ENCODE data around the gene KIAA1671.

Gene KIAA1671

DNA sequence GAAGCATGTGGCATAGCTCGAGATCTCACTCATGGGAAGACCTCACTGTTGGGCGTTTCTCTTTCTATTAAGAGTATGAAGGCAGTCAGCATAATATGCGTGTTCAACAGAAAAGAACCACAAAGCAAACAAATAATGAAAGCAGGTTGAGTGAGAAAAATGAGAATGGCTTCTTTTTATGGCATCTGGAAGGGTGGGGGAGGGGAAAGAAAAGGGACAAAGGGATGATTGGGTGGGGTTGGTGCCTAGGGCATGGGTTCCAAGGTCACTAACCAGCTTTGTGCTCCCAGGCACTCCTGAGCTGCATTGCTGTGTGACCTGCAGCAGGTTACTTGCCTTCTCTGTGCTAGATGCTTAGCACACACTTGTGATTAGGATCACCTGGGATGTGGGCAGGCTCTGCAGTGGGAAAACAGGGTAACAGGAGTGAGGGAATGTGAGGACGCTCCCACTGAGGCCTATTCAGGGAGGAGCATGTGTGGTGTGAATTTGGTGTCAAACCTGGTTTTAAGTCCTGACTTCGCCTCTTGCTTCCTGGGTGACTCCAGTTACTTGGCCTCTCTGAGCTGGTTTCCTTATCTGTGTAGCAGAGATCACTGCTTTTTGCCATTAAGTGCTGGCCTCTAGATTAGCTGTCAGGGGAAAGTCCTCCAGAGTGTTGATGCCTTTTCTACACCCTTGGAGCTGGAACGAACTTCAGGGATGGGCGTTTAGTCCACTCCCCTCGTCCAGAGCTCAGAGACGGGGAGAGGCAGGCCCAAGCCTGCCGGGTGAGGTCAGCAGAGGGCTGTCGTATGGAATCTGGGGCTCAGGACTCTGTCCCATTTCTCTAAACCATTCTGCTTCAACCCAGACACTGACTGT lies 74.8 kb downstream of the KIAA1671 start:
- H3K9me3 ChIP-seq (ENCODE audit: low read length) = no peaks in the 10 kb centered on the region
- H3K27ac ChIP-seq (ENCODE audit: low read depth, low read length, poor library complexity, severe bottlenecking) = no peak overlapping the region
- no peak overlapping the region for H3K4me3 ChIP-seq (ENCODE audit: low read depth, low read length, poor library complexity, severe bottlenecking)
- H3K4me2 ChIP-seq (ENCODE audit: low read length) = no peak overlapping the region
- H3K79me2 ChIP-seq (ENCODE audit: insufficient read depth, low read length) = no peaks in the 10 kb centered on the region
- 0 out of 2 replicates have a peak, but pooled peaks cover 7% of the 10 kb centered on the region for H3K27me3 ChIP-seq (ENCODE audit: insufficient read depth, low read length)
- no peaks in the 10 kb centered on the region for H3K9me2 ChIP-seq (ENCODE audit: low read depth, low read length)
- no peaks in the 10 kb centered on the region for H4K20me1 ChIP-seq (ENCODE audit: insufficient read depth, low read length)
- no peaks in the 10 kb centered on the region for H3F3A ChIP-seq (ENCODE audit: insufficient read depth, low read length)
- H3K9ac ChIP-seq (ENCODE audit: low read length) = no peak overlapping the region
- TF ChIP-seq EZH2 (IDR thresholded peaks at IDR 0.05; ENCODE audit: borderline replicate concordance, low read length) = no peak
- TF ChIP-seq, protein P1, sequence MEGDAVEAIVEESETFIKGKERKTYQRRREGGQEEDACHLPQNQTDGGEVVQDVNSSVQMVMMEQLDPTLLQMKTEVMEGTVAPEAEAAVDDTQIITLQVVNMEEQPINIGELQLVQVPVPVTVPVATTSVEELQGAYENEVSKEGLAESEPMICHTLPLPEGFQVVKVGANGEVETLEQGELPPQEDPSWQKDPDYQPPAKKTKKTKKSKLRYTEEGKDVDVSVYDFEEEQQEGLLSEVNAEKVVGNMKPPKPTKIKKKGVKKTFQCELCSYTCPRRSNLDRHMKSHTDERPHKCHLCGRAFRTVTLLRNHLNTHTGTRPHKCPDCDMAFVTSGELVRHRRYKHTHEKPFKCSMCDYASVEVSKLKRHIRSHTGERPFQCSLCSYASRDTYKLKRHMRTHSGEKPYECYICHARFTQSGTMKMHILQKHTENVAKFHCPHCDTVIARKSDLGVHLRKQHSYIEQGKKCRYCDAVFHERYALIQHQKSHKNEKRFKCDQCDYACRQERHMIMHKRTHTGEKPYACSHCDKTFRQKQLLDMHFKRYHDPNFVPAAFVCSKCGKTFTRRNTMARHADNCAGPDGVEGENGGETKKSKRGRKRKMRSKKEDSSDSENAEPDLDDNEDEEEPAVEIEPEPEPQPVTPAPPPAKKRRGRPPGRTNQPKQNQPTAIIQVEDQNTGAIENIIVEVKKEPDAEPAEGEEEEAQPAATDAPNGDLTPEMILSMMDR (IDR thresholded peaks at IDR 0.05; ENCODE audit: low read length) = no peak
- H2AFZ ChIP-seq (ENCODE audit: low read length) = no peak overlapping the region
- no peaks in the 10 kb centered on the region for H3K36me3 ChIP-seq (ENCODE audit: insufficient read depth, low read length)
- no peaks in the 10 kb centered on the region for H3K4me1 ChIP-seq (ENCODE audit: insufficient read depth, low read length, severe bottlenecking)

DNA sequence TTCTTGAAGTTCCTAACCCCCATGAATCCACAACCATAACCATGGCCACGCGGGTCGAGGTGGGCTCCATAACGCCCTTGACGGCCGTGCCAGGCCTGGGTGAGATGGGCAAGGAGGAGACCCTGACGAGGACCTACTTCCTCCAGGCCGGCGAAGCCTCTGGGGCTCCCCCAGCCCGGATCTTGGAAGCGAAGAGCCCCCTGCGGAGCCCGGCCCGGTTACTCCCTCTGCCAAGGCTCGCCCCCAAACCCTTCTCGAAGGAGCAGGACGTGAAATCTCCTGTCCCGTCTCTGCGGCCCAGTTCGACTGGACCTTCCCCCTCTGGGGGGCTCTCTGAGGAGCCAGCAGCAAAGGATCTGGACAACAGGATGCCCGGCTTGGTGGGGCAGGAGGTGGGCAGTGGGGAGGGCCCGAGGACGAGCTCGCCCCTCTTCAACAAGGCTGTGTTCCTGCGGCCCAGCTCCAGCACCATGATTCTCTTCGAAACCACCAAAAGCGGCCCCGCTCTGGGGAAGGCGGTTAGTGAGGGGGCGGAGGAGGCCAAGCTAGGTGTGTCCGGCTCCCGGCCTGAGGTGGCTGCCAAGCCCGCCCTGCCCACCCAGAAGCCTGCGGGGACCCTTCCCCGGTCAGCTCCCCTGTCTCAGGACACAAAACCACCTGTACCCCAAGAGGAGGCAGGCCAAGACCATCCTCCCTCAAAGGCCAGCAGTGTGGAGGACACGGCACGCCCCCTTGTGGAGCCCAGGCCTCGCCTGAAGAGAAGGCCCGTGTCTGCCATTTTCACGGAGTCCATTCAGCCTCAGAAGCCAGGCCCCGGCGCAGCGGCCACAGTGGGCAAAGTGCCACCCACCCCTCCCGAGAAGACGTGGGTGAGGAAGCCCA lies 75.7 kb downstream of the KIAA1671 start:
- H4K20me1 ChIP-seq (ENCODE audit: insufficient read depth, low read length) = no peaks in the 10 kb centered on the region

DNA sequence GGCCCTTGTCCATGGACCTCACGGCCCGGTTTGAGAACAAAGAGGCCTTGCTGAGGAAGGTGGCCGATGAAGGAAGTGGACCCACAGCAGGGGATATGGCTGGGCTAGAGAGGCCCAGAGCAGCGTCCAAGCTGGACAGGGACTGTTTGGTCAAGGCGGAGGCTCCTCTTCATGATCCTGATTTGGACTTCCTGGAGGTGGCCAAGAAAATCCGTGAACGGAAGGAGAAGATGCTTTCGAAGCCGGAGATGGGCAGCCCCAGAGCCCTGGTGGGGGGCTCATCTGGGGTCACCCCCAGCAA lies 76.3 kb downstream of the KIAA1671 start:
- Histone ChIP-seq H3K4me2 (ENCODE audit: low read length) (no peak overlapping the region), H2AFZ (ENCODE audit: low read length) (no peak overlapping the region), H3K36me3 (ENCODE audit: insufficient read depth, low read length) (no peaks in the 10 kb centered on the region), H3K27me3 (ENCODE audit: insufficient read depth, low read length) (0 out of 2 replicates have a peak, but pooled peaks cover 7% of the 10 kb centered on the region), H3K9me2 (ENCODE audit: low read depth, low read length) (no peaks in the 10 kb centered on the region), H3K4me3 (ENCODE audit: low read depth, low read length, poor library complexity, severe bottlenecking) (no peak overlapping the region), H3K4me1 (ENCODE audit: insufficient read depth, low read length, severe bottlenecking) (no peaks in the 10 kb centered on the region), H3K27ac (ENCODE audit: low read depth, low read length, poor library complexity, severe bottlenecking) (no peak overlapping the region), H3K9ac (ENCODE audit: low read length) (no peak overlapping the region), H3F3A (ENCODE audit: insufficient read depth, low read length) (no peaks in the 10 kb centered on the region), H3K79me2 (ENCODE audit: insufficient read depth, low read length) (no peaks in the 10 kb centered on the region), H3K9me3 (ENCODE audit: low read length) (no peaks in the 10 kb centered on the region), H4K20me1 (ENCODE audit: insufficient read depth, low read length) (no peaks in the 10 kb centered on the region)
- TF ChIP-seq, protein P1 (IDR thresholded peaks at IDR 0.05; ENCODE audit: low read length) = no peak

More for the DNA sequence above, 75.7 kb downstream of the KIAA1671 start:
- Histone ChIP-seq H3K9ac (ENCODE audit: low read length) (no peak overlapping the region), H3K9me3 (ENCODE audit: low read length) (no peaks in the 10 kb centered on the region), H3K79me2 (ENCODE audit: insufficient read depth, low read length) (no peaks in the 10 kb centered on the region), H2AFZ (ENCODE audit: low read length) (no peak overlapping the region), H3K9me2 (ENCODE audit: low read depth, low read length) (no peaks in the 10 kb centered on the region), H3K36me3 (ENCODE audit: insufficient read depth, low read length) (no peaks in the 10 kb centered on the region), H3K4me1 (ENCODE audit: insufficient read depth, low read length, severe bottlenecking) (no peaks in the 10 kb centered on the region), H3K4me3 (ENCODE audit: low read depth, low read length, poor library complexity, severe bottlenecking) (no peak overlapping the region), H3F3A (ENCODE audit: insufficient read depth, low read length) (no peaks in the 10 kb centered on the region), H3K27me3 (ENCODE audit: insufficient read depth, low read length) (0 out of 2 replicates have a peak, but pooled peaks cover 7% of the 10 kb centered on the region), H3K4me2 (ENCODE audit: low read length) (no peak overlapping the region), H3K27ac (ENCODE audit: low read depth, low read length, poor library complexity, severe bottlenecking) (no peak overlapping the region)
- TF ChIP-seq EZH2 (IDR thresholded peaks at IDR 0.05; ENCODE audit: borderline replicate concordance, low read length) = no peak
- TF ChIP-seq, protein P1 (IDR thresholded peaks at IDR 0.05; ENCODE audit: low read length) = peak; percentile 10; the same call in 1 of the 2 replicates
